Muscle layer of colon (tissue), 2 donors: ENCODE results near the gene KMT2A.

Experiments used
- H3K27ac ChIP-seq: one replicate; pipeline ENCODE4 v1.7.0; 2013; ENCODE audit warnings: low read depth, mild to moderate bottlenecking, low read length, moderate library complexity
- H3K27me3 ChIP-seq, 2 donors: one replicate each; pipeline ENCODE4 v1.7.0; 2013; ENCODE audit warnings: low read length in 2 of 2, mild to moderate bottlenecking in 2 of 2; ENCODE audit not compliant: insufficient read depth in 2 of 2, control insufficient read depth in 1 of 2
- H3K36me3 ChIP-seq: one replicate; pipeline ENCODE4 v1.7.0; 2013; ENCODE audit warnings: mild to moderate bottlenecking, low read length; ENCODE audit not compliant: insufficient read depth
- H3K4me1 ChIP-seq: one replicate; pipeline ENCODE4 v1.7.0; 2013; ENCODE audit warnings: mild to moderate bottlenecking, low read length; ENCODE audit not compliant: insufficient read depth
- H3K4me3 ChIP-seq, 2 donors: one replicate each; pipeline ENCODE4 v1.7.0; 2013; ENCODE audit warnings: low read length in 2 of 2, low read depth in 1 of 2, mild to moderate bottlenecking in 1 of 2, moderate library complexity in 1 of 2
- H3K9ac ChIP-seq: one replicate; pipeline ENCODE4 v1.7.0; 2013; ENCODE audit warnings: low read length
- H3K9me3 ChIP-seq: one replicate; pipeline ENCODE4 v1.7.0; 2013; ENCODE audit warnings: mild to moderate bottlenecking, low read length
- donor health status: abdominal sarcoma.
- donor health status: Adenocarcinoma of cecum.

The KMT2A gene

GRCh38 chr11:118529584-118530175 is 93.4 kb downstream of the KMT2A start:
- Histone ChIP-seq H3K27ac (no peak overlapping the region), H3K9ac (no peak overlapping the region), H3K4me3 (peak overlapping the region; percentile 69 to 70)

GRCh38 chr11:118530180-118530682 is 93.9 kb downstream of the KMT2A start:
- H3K9me3 ChIP-seq, result no peaks in the 10 kb centered on the region
- H3K4me3 ChIP-seq, result peak overlapping the region; percentile 69 to 70
- peaks cover 23% of the 10 kb centered on the region for H3K4me1 ChIP-seq
- H3K36me3 ChIP-seq, result peaks cover 11% of the 10 kb centered on the region
- H3K9ac ChIP-seq, result no peak overlapping the region
- peak overlapping the region; percentile 67 for H3K27ac ChIP-seq
- no peaks in the 10 kb centered on the region for H3K27me3 ChIP-seq

More at GRCh38 chr11:118529584-118530175, 93.4 kb downstream of the KMT2A start:
- Histone ChIP-seq H3K4me1 (peaks cover 23% of the 10 kb centered on the region), H3K27me3 (no peaks in the 10 kb centered on the region), H3K9me3 (no peaks in the 10 kb centered on the region), H3K36me3 (peaks cover 11% of the 10 kb centered on the region)

GRCh38 chr11:118530683-118531596 is 94.6 kb downstream of the KMT2A start, which contains the start of gene TMEM25:
Gene TMEM25, plus strand, starts transcription at chr11:118531192. Its CDS starts 610 bp downstream, at chr11:118531802.
- Histone ChIP-seq H3K4me1 (peaks cover 23% of the 10 kb centered on the region), H3K27me3 (no peaks in the 10 kb centered on the region), H3K9ac (peak within 1 kb of the TSS; percentile 21), H3K9me3 (no peaks in the 10 kb centered on the region), H3K36me3 (peaks cover 11% of the 10 kb centered on the region), H3K27ac (peak within 1 kb of the TSS; percentile 67), H3K4me3 (peak within 1 kb of the TSS; percentile 69 to 70)

GRCh38 chr11:118531597-118532084 is 95.3 kb downstream of the KMT2A start:
- peaks cover 11% of the 10 kb centered on the region for H3K36me3 ChIP-seq
- H3K27ac ChIP-seq, result peak overlapping the region; percentile 67
- H3K27me3 ChIP-seq, result no peaks in the 10 kb centered on the region
- no peaks in the 10 kb centered on the region for H3K9me3 ChIP-seq
- peak overlapping the region in 1 of 2 donors; percentile 70 for H3K4me3 ChIP-seq
- H3K4me1 ChIP-seq, result peaks cover 23% of the 10 kb centered on the region
- peak overlapping the region; percentile 21 for H3K9ac ChIP-seq

- Histone ChIP-seq H3K4me3 (peak overlapping the region in 1 of 2 donors; percentile 70), H3K36me3 (peaks cover 11% of the 10 kb centered on the region), H3K9ac (peak overlapping the region; percentile 21), H3K9me3 (no peaks in the 10 kb centered on the region), H3K27ac (peak overlapping the region; percentile 67), H3K4me1 (peaks cover 23% of the 10 kb centered on the region), H3K27me3 (no peaks in the 10 kb centered on the region)
Measured at GRCh38 chr11:118532091-118532490, 95.8 kb downstream of the KMT2A start.

GRCh38 chr11:118532852-118533768 is 96.8 kb downstream of the KMT2A start:
- Histone ChIP-seq H3K4me1 (peaks cover 23% of the 10 kb centered on the region), H3K9ac (no peak overlapping the region), H3K36me3 (peaks cover 11% of the 10 kb centered on the region), H3K9me3 (no peaks in the 10 kb centered on the region), H3K27ac (no peak overlapping the region), H3K4me3 (no peak overlapping the region), H3K27me3 (no peaks in the 10 kb centered on the region)

GRCh38 chr11:118533769-118534729 is 97.8 kb downstream of the KMT2A start:
- Histone ChIP-seq H3K36me3 (peaks cover 11% of the 10 kb centered on the region), H3K27ac (no peak overlapping the region), H3K9me3 (no peaks in the 10 kb centered on the region), H3K27me3 (no peaks in the 10 kb centered on the region), H3K4me3 (no peak overlapping the region), H3K9ac (no peak overlapping the region), H3K4me1 (peaks cover 19% of the 10 kb centered on the region)

GRCh38 chr11:118535261-118535660 is 99.0 kb downstream of the KMT2A start:
- no peak overlapping the region for H3K4me3 ChIP-seq
- H3K27me3 ChIP-seq, result no peaks in the 10 kb centered on the region
- no peak overlapping the region for H3K9ac ChIP-seq

GRCh38 chr11:118536726-118537125 is 100.4 kb downstream of the KMT2A start:
- H3K4me3 ChIP-seq, result no peak overlapping the region
- H3K27ac ChIP-seq, result no peak overlapping the region
- H3K36me3 ChIP-seq, result peaks cover 11% of the 10 kb centered on the region
- no peak overlapping the region for H3K9ac ChIP-seq
- no peaks in the 10 kb centered on the region for H3K27me3 ChIP-seq
- peaks cover 2% of the 10 kb centered on the region for H3K4me1 ChIP-seq
- no peaks in the 10 kb centered on the region for H3K9me3 ChIP-seq

More at GRCh38 chr11:118535261-118535660, 99.0 kb downstream of the KMT2A start:
- no peak overlapping the region for H3K27ac ChIP-seq
- H3K9me3 ChIP-seq, result no peaks in the 10 kb centered on the region
- H3K36me3 ChIP-seq, result peaks cover 11% of the 10 kb centered on the region
- H3K4me1 ChIP-seq, result peaks cover 6% of the 10 kb centered on the region

- no peaks in the 10 kb centered on the region for H3K27me3 ChIP-seq
- H3K4me3 ChIP-seq, result no peak overlapping the region
Measured at GRCh38 chr11:118537409-118537980, 101.2 kb downstream of the KMT2A start.

More at GRCh38 chr11:118537409-118537980, 101.2 kb downstream of the KMT2A start:
- Histone ChIP-seq H3K9me3 (no peaks in the 10 kb centered on the region), H3K4me1 (no peaks in the 10 kb centered on the region), H3K27ac (no peak overlapping the region), H3K36me3 (peaks cover 11% of the 10 kb centered on the region), H3K9ac (no peak overlapping the region)
